PFSK-1 (cell line): Measurements from ENCODE around the gene MRFAP1L1.

ENCODE experiments used
- FOXP2 ChIP-seq: optimal IDR thresholded peaks from 2 replicates; pipeline ENCODE3; 2011; ENCODE audit warnings: borderline replicate concordance, control low read depth, inconsistent platforms; ENCODE audit not compliant: insufficient read depth; ENCODE audit errors: extremely low read length, extremely low read depth
- POLR2AphosphoS5 ChIP-seq: IDR thresholded peaks from 2 replicates; pipeline ENCODE4 v1.6.1; 2012; ENCODE audit warnings: low read depth, mild to moderate bottlenecking, control low read depth, low read length, moderate library complexity
- SIN3A ChIP-seq: IDR thresholded peaks from 2 replicates; pipeline ENCODE4 v1.6.1; 2012; ENCODE audit warnings: mild to moderate bottlenecking, low read length, moderate library complexity, borderline replicate concordance; ENCODE audit not compliant: insufficient read depth
- TAF1 ChIP-seq: IDR thresholded peaks from 2 replicates; pipeline ENCODE4 v1.6.1; 2012; ENCODE audit warnings: low read length, control low read depth, borderline replicate concordance; ENCODE audit not compliant: insufficient read depth
- TF ChIP-seq, protein P1 (sequence below), 2 experiments: IDR thresholded peaks; 2 replicates each; pipeline versions ENCODE4 v1.6.1 to v1.8.0; 2011 to 2012; ENCODE audit warnings: low read depth in 2 of 2, low read length in 2 of 2, control low read depth in 1 of 2, inconsistent platforms in 1 of 2, mild to moderate bottlenecking in 1 of 2, moderate library complexity in 1 of 2; ENCODE audit not compliant: insufficient read depth in 1 of 2

The MRFAP1L1 gene

DNA sequence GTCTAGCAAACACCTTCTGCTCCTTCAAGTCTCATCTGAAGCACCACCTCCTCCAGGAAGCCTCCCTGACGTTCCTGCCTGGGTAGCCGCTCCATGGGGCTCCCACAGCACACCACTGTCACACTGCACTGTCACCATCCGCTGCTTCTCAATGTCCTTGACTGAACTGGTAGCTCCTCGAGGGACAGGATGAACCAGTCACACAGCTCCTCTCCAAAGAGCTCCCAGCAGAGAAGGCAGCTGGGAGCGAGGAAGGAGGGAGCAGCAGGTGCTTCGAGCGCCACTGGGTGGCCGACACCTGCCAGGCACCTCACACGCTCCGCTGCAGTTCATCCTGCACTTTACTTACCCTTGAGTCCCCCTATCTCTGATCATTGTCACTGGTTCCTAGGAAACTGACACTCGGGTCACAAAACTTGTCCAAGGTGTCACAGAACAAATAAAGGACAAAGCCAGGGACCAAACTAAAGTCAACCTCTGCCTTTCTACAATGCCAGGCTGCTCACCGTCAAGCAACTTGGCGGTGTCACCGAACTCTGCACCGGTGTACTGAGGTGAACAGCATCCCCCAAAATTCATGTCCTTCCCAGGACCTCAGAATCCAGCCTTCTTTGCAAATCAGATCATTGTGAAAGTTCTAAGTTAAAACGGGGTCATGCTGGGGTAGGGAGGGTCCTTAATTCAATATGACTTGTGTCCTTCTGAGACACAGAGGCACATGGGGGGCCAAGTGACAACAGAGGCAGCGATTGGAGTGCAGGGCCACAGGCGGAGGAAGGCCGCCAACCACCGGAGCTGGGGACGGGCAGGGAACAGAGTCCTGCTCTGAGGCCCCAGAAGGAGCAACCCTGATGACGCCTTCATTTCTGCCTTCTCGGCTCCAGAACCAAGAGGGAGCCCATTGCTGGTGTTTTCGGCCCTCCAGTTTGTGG, 21.5 kb downstream of the MRFAP1L1 start:
- TF ChIP-seq, protein P1, sequence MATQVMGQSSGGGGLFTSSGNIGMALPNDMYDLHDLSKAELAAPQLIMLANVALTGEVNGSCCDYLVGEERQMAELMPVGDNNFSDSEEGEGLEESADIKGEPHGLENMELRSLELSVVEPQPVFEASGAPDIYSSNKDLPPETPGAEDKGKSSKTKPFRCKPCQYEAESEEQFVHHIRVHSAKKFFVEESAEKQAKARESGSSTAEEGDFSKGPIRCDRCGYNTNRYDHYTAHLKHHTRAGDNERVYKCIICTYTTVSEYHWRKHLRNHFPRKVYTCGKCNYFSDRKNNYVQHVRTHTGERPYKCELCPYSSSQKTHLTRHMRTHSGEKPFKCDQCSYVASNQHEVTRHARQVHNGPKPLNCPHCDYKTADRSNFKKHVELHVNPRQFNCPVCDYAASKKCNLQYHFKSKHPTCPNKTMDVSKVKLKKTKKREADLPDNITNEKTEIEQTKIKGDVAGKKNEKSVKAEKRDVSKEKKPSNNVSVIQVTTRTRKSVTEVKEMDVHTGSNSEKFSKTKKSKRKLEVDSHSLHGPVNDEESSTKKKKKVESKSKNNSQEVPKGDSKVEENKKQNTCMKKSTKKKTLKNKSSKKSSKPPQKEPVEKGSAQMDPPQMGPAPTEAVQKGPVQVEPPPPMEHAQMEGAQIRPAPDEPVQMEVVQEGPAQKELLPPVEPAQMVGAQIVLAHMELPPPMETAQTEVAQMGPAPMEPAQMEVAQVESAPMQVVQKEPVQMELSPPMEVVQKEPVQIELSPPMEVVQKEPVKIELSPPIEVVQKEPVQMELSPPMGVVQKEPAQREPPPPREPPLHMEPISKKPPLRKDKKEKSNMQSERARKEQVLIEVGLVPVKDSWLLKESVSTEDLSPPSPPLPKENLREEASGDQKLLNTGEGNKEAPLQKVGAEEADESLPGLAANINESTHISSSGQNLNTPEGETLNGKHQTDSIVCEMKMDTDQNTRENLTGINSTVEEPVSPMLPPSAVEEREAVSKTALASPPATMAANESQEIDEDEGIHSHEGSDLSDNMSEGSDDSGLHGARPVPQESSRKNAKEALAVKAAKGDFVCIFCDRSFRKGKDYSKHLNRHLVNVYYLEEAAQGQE (IDR thresholded peaks at IDR 0.05; ENCODE audit: insufficient read depth in 1 of 2, low read depth in 2 of 2, low read length in 2 of 2), result no peak
- TF ChIP-seq POLR2AphosphoS5 (no peak), SIN3A (no peak), TAF1 (no peak), FOXP2 (no peak)

DNA sequence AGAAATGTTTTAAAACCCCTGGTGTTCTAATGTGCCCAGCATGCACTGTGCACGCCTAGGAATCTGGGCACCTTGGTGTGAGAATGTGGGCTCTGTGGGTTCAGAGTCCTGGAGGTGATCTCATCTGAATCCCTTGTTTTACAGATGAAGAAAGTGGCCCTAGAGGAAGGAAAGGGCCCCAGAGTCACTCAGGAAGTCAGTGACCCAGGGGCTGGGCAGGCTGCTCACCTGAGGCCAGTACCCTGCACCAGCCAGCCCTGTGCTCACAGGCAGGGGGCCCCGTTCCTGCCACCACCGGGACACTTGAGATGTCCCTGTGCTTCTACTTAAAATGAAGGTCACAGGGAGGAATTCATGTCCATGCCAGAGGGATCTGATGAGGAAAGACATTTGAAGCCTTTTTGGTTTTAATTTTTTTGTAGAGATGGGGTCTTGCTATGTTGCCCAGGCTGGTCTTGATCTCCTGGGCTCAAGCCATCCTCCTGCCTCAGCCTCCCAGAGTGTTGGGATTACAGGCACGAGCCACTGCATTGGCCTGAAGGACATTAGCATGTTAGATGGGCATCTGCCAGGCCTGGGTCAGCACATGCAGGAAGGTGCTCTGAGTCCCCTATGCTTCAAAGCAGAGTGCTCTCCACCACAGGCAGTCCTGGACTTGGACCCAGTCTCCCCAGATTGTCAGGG, 23.4 kb downstream of the MRFAP1L1 start:
- no peak for TF ChIP-seq SIN3A
- TF ChIP-seq FOXP2, result no peak
- no peak for TF ChIP-seq POLR2AphosphoS5
- TF ChIP-seq, protein P1 (IDR thresholded peaks at IDR 0.05; ENCODE audit: insufficient read depth in 1 of 2, low read depth in 2 of 2, low read length in 2 of 2), result no peak
- no peak for TF ChIP-seq TAF1

DNA sequence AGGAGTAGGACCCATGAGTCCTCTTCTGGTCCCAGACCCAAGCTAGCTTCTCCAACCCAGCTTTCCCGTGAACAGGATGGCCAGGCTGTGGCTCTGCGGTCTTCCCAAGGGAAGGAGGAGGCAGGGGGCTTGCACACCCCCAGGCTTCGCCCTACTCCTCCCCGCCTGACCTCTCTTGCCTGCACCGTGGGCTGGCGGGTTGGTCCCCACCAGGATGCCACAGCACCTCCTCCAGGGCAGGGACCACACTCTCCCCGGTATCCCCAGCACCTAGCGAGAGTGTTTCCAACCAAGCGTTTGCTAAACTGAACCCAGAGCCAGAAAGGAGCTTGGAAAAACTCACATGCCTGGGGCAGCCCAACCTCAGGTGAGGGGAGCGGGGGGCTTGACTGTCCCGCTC, 25.0 kb downstream of the MRFAP1L1 start:
- TF ChIP-seq TAF1 (no peak), POLR2AphosphoS5 (no peak), FOXP2 (no peak), SIN3A (no peak)
- TF ChIP-seq, protein P1 (IDR thresholded peaks at IDR 0.05; ENCODE audit: insufficient read depth in 1 of 2, low read depth in 2 of 2, low read length in 2 of 2), result no peak

DNA sequence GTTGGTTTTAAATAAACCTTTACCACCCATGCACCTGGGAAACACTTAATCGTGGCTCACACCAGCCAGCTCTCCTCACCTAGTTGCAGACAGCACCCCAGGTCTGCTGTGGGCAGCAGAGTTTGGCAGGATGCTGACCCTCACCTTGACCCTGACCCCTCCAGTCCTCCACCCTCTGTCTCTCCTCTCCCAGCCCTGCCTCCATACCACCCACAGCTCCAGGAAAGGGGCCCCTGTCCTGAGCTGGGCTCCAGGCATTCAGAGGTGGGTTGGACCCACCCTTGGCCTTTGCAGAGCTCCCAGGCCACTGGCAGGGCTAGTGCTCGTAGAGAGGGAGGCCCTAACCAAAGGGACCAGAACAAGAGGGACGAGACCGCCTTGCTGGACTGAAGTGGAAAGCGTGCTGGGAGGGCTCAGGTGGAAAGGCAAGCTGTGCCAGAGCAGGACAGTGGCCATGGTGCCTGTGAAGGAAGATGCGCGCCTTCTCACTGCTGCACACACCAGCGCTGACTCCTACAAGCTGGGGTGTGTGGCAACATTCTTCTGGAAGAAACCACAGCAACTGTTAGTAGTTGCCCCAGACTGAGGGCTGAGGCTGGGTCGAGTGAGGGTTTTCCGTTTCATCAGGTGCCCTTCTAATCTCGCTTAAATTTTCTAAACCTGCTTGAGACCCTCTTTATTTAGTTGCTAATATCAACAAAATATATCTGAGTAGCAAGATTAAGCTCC, 26.6 kb downstream of the MRFAP1L1 start:
- TF ChIP-seq POLR2AphosphoS5, result no peak
- TF ChIP-seq, protein P1 (IDR thresholded peaks at IDR 0.05; ENCODE audit: insufficient read depth in 1 of 2, low read depth in 2 of 2, low read length in 2 of 2), result no peak
- no peak for TF ChIP-seq SIN3A
- no peak for TF ChIP-seq FOXP2
- TF ChIP-seq TAF1, result no peak
